Bone marrow (tissue), 2 donors: Measurements from ENCODE around the gene TMEM52.

Experiments
- DNase-seq, 2 donors: peaks; one replicate each; lab custom pipeline; 2025; lab: John Stamatoyannopoulos, UW

The TMEM52 gene

GRCh38 chr1:1872329-1872994, 46.6 kb downstream of the TMEM52 start:
- DNase-seq, result no peak

- DNase-seq, result no peak
Measured at GRCh38 chr1:1869469-1869868, 49.6 kb downstream of the TMEM52 start.
